SK-N-SH treated with all-trans-retinoic acid at 6 μM for 48 hours (cell line): ENCODE data around the gene PTPRN2.

Source experiments
- ATAC-seq: fragments of 200-7000 bp; cut with Tn5 transposase; 3 replicates; pipeline ENCODE4 v1.9.1; 2020; ENCODE audit warnings: mild to moderate bottlenecking, moderate library complexity
- ARNTL ChIP-seq: fragments of 450-650 bp; formaldehyde crosslinking; IDR thresholded peaks from 2 replicates; pipeline ENCODE4 v1.5.0; 2020; ENCODE audit warnings: low read depth, mild to moderate bottlenecking, moderate library complexity, borderline replicate concordance
- BACH2 ChIP-seq: fragments of 250-450 bp; sonication (Bioruptor Pico); IDR thresholded peaks from 2 replicates; pipeline ENCODE4 v1.9.0; 2021; ENCODE audit warnings: mild to moderate bottlenecking, borderline replicate concordance
- CSDC2 ChIP-seq: fragments of 250-450 bp; sonication (Bioruptor Pico); IDR thresholded peaks from 2 replicates; pipeline ENCODE4 v1.5.0; 2020; ENCODE audit warnings: mild to moderate bottlenecking, moderate library complexity
- ESRRG ChIP-seq: fragments of 250-450 bp; sonication (Bioruptor Pico); IDR thresholded peaks from 2 replicates; pipeline ENCODE4 v1.6.1; 2021; ENCODE audit warnings: mild to moderate bottlenecking
- GLIS3 ChIP-seq: fragments of 250-450 bp; sonication (Bioruptor Pico); IDR thresholded peaks from 2 replicates; pipeline ENCODE4 v1.5.0; 2020; ENCODE audit warnings: mild to moderate bottlenecking, moderate library complexity
- ISL1 ChIP-seq: fragments of 250-450 bp; sonication (Bioruptor Pico); IDR thresholded peaks from 2 replicates; pipeline ENCODE4 v2.1.2; 2022; ENCODE audit warnings: mild to moderate bottlenecking, moderate library complexity
- OSR1 ChIP-seq: fragments of 250-450 bp; sonication (Bioruptor Pico); IDR thresholded peaks from 2 replicates; pipeline ENCODE4 v1.8.0; 2022; ENCODE audit warnings: moderate library complexity, mild to moderate bottlenecking, inconsistent platforms
- PATZ1 ChIP-seq: fragments of 250-450 bp; sonication (Bioruptor Pico); IDR thresholded peaks from 2 replicates; pipeline ENCODE4 v1.8.0; 2020; ENCODE audit warnings: mild to moderate bottlenecking, moderate library complexity, borderline replicate concordance
- POU6F1 ChIP-seq: fragments of 250-450 bp; sonication (Bioruptor Pico); IDR thresholded peaks from 2 replicates; pipeline ENCODE4 v1.8.0; 2021; ENCODE audit warnings: low read depth, mild to moderate bottlenecking, moderate library complexity, borderline replicate concordance
- PPARA ChIP-seq: fragments of 250-450 bp; sonication (Bioruptor Pico); IDR thresholded peaks from 2 replicates; pipeline ENCODE4 v1.5.0; 2020; ENCODE audit warnings: mild to moderate bottlenecking, borderline replicate concordance
- RARB ChIP-seq: fragments of 250-450 bp; sonication (Bioruptor Pico); IDR thresholded peaks from 2 replicates; pipeline ENCODE4 v1.8.0; 2021; ENCODE audit warnings: mild to moderate bottlenecking, moderate library complexity
- SNAI2 ChIP-seq: fragments of 250-450 bp; sonication (Bioruptor Pico); IDR thresholded peaks from 2 replicates; pipeline ENCODE4 v1.5.0; 2020; ENCODE audit warnings: mild to moderate bottlenecking, moderate library complexity
- TCF4 ChIP-seq: fragments of 250-450 bp; sonication (Bioruptor Pico); IDR thresholded peaks from 2 replicates; pipeline ENCODE4 v1.8.0; 2021; ENCODE audit warnings: mild to moderate bottlenecking, moderate library complexity, borderline replicate concordance
- TOX ChIP-seq: fragments of 250-450 bp; sonication (Bioruptor Pico); IDR thresholded peaks from 2 replicates; pipeline ENCODE4 v1.8.0; 2021; ENCODE audit warnings: mild to moderate bottlenecking, moderate library complexity, borderline replicate concordance
- ZC3H10 ChIP-seq: fragments of 250-450 bp; sonication (Bioruptor Pico); IDR thresholded peaks from 2 replicates; pipeline ENCODE4 v1.5.1; 2021; ENCODE audit warnings: mild to moderate bottlenecking, moderate library complexity
- ZFP3 ChIP-seq: fragments of 250-450 bp; sonication (Bioruptor Pico); IDR thresholded peaks from 2 replicates; pipeline ENCODE4 v1.5.0; 2020; ENCODE audit warnings: mild to moderate bottlenecking, moderate library complexity
- ZFP30 ChIP-seq: fragments of 450-650 bp; formaldehyde crosslinking; IDR thresholded peaks from 2 replicates; pipeline ENCODE4 v1.5.0; 2022; ENCODE audit warnings: mild to moderate bottlenecking, moderate library complexity
- ZNF565 ChIP-seq: fragments of 450-650 bp; formaldehyde crosslinking; conservative IDR thresholded peaks from 2 replicates; pipeline ENCODE4 v1.5.0; 2020; ENCODE audit warnings: low read depth, mild to moderate bottlenecking, moderate library complexity
- ZNF70 ChIP-seq: fragments of 450-650 bp; formaldehyde crosslinking; IDR thresholded peaks from 2 replicates; pipeline ENCODE4 v1.5.0; 2020; ENCODE audit warnings: mild to moderate bottlenecking, moderate library complexity
- ZNF8 ChIP-seq: fragments of 450-650 bp; formaldehyde crosslinking; IDR thresholded peaks from 2 replicates; pipeline ENCODE4 v1.5.0; 2020; ENCODE audit warnings: mild to moderate bottlenecking, moderate library complexity
- TF ChIP-seq, protein P1 (sequence below): fragments of 250-450 bp; sonication (Bioruptor Pico); IDR thresholded peaks from 2 replicates; pipeline ENCODE4 v1.5.1; 2021; ENCODE audit warnings: mild to moderate bottlenecking, moderate library complexity
- TF ChIP-seq, protein P2 (sequence below): fragments of 250-450 bp; sonication (Bioruptor Pico); IDR thresholded peaks from 2 replicates; pipeline ENCODE4 v1.5.1; 2020; ENCODE audit warnings: low read depth, mild to moderate bottlenecking, moderate library complexity

PTPRN2 gene

GRCh38 chr7:157998884-157999552, 588.6 kb downstream of the PTPRN2 start:
- no peak for ATAC-seq
- TF ChIP-seq PATZ1 (CRISPR knock-in tag) = no peak
- no peak for TF ChIP-seq ZNF565 (CRISPR knock-in tag)
- TF ChIP-seq TCF4 (CRISPR knock-in tag) = no peak
- TF ChIP-seq ZC3H10 (CRISPR knock-in tag) = no peak
- TF ChIP-seq RARB (CRISPR knock-in tag) = no peak
- TF ChIP-seq BACH2 (CRISPR knock-in tag) = no peak
- no peak for TF ChIP-seq ISL1 (CRISPR knock-in tag)

- no peak for ATAC-seq
- TF ChIP-seq ZNF8 (no peak), ISL1 (CRISPR knock-in tag) (no peak), POU6F1 (CRISPR knock-in tag) (no peak), GLIS3 (CRISPR knock-in tag) (no peak), PPARA (CRISPR knock-in tag) (no peak), ZNF70 (CRISPR knock-in tag) (no peak), ZFP3 (CRISPR knock-in tag) (no peak), PATZ1 (CRISPR knock-in tag) (no peak), ESRRG (CRISPR knock-in tag) (no peak), OSR1 (no peak), ZNF565 (CRISPR knock-in tag) (no peak), BACH2 (CRISPR knock-in tag) (no peak), ZFP30 (CRISPR knock-in tag) (no peak), ARNTL (CRISPR knock-in tag) (no peak), SNAI2 (no peak)
- TF ChIP-seq, protein P1, sequence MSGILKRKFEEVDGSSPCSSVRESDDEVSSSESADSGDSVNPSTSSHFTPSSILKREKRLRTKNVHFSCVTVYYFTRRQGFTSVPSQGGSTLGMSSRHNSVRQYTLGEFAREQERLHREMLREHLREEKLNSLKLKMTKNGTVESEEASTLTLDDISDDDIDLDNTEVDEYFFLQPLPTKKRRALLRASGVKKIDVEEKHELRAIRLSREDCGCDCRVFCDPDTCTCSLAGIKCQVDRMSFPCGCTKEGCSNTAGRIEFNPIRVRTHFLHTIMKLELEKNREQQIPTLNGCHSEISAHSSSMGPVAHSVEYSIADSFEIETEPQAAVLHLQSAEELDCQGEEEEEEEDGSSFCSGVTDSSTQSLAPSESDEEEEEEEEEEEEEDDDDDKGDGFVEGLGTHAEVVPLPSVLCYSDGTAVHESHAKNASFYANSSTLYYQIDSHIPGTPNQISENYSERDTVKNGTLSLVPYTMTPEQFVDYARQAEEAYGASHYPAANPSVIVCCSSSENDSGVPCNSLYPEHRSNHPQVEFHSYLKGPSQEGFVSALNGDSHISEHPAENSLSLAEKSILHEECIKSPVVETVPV (CRISPR knock-in tag) = no peak
- TF ChIP-seq, protein P2, sequence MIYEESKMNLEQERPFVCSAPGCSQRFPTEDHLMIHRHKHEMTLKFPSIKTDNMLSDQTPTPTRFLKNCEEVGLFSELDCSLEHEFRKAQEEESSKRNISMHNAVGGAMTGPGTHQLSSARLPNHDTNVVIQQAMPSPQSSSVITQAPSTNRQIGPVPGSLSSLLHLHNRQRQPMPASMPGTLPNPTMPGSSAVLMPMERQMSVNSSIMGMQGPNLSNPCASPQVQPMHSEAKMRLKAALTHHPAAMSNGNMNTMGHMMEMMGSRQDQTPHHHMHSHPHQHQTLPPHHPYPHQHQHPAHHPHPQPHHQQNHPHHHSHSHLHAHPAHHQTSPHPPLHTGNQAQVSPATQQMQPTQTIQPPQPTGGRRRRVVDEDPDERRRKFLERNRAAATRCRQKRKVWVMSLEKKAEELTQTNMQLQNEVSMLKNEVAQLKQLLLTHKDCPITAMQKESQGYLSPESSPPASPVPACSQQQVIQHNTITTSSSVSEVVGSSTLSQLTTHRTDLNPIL (CRISPR knock-in tag) = no peak
These were observed 590.2 kb downstream of the PTPRN2 start for GRCh38 chr7:157997471-157997870.

DNA sequence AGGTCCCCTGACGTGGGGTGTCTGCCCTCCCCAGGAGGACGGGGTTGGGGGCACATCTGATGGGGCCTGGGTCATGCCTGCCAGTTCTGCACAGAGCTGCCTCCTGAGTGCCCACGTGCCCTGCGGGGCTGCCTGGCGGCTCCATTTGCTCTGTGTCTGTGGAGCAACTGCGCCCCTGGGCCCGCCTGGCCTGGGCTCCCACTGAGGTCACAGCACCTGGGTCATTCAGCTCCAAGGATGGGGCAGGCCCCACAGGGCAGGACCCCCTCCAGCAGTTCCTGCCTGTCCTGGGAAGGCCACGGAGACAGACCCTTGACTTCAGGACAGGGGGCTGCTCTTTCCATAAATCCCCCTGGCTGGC, 590.6 kb downstream of the PTPRN2 start:
- no peak for TF ChIP-seq ESRRG (CRISPR knock-in tag)
- TF ChIP-seq CSDC2 (CRISPR knock-in tag) = no peak
- no peak for TF ChIP-seq TOX (CRISPR knock-in tag)
- TF ChIP-seq, protein P2 (CRISPR knock-in tag) = no peak
- TF ChIP-seq ZNF8 = no peak
- TF ChIP-seq GLIS3 (CRISPR knock-in tag) = no peak
- no peak for ATAC-seq
